Stimulated activated memory B cell treated with anti-CD40 and anti-IgM and Interleukin-4, amounts not matched to agents 10 μg/mL and 1 μg/mL and 100 μg/mL, for 72 hours (primary cell): ENCODE data around the gene KCTD1.

Experiments
- ATAC-seq: fragments of 150-1000 bp; cut with Tn5 transposase; 2 replicates; pipeline ENCODE4 v1.10.0; 2021
- H3K27ac Mint-ChIP-seq: one replicate; pipeline ENCODE4 v1.8.0; 2022; ENCODE audit warnings: mild to moderate bottlenecking, mixed read lengths
- H3K27me3 Mint-ChIP-seq: one replicate; pipeline ENCODE4 v1.8.0; 2022; ENCODE audit warnings: mixed read lengths
- H3K36me3 Mint-ChIP-seq: one replicate; pipeline ENCODE4 v1.8.0; 2022; ENCODE audit warnings: mixed read lengths
- H3K4me1 Mint-ChIP-seq: one replicate; pipeline ENCODE4 v1.8.0; 2022; ENCODE audit warnings: mixed read lengths
- H3K4me3 Mint-ChIP-seq: one replicate; pipeline ENCODE4 v1.8.0; 2022; ENCODE audit warnings: mild to moderate bottlenecking, moderate library complexity, mixed read lengths
- H3K9me3 Mint-ChIP-seq: one replicate; pipeline ENCODE4 v1.8.0; 2022; ENCODE audit warnings: mixed read lengths

The KCTD1 gene

GRCh38 chr18:26538524-26538923 is 9.8 kb downstream of the KCTD1 start:
- Mint-ChIP-seq H3K27ac (no peak overlapping the region), H3K4me1 (peaks cover 5% of the 10 kb centered on the region), H3K36me3 (no peaks in the 10 kb centered on the region), H3K27me3 (no peaks in the 10 kb centered on the region), H3K4me3 (no peak overlapping the region), H3K9me3 (no peaks in the 10 kb centered on the region)
- no peak for ATAC-seq

GRCh38 chr18:26536664-26537063 is 11.7 kb downstream of the KCTD1 start:
- no peaks in the 10 kb centered on the region for H3K4me1 Mint-ChIP-seq
- no peaks in the 10 kb centered on the region for H3K36me3 Mint-ChIP-seq
- H3K27me3 Mint-ChIP-seq, result no peaks in the 10 kb centered on the region
- H3K9me3 Mint-ChIP-seq, result no peaks in the 10 kb centered on the region
- no peak overlapping the region for H3K4me3 Mint-ChIP-seq
- ATAC-seq, result no peak
- H3K27ac Mint-ChIP-seq, result no peak overlapping the region

DNA sequence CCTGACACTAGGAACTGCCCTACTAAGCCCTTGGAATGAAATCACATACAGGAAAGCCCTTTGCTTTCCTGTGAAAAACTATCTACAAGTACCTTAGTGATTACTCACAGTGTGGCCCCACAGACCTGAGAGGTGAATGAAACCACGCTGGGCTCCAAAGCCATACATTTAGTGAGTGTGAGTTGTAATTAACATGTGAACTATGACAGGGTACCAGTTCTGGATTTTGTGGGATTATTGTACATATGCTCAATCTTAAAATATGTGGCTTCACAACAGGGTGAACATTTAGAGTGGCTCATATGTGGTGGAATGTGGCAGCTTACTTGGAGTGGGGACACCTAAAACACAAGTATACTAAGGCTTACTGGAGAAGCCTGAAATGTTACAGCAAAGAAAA is 12.3 kb downstream of the KCTD1 start:
- no peak for ATAC-seq
- no peaks in the 10 kb centered on the region for H3K27me3 Mint-ChIP-seq
- no peak overlapping the region for H3K4me3 Mint-ChIP-seq
- H3K27ac Mint-ChIP-seq, result no peak overlapping the region
- no peaks in the 10 kb centered on the region for H3K36me3 Mint-ChIP-seq
- H3K9me3 Mint-ChIP-seq, result no peaks in the 10 kb centered on the region
- H3K4me1 Mint-ChIP-seq, result no peaks in the 10 kb centered on the region

DNA sequence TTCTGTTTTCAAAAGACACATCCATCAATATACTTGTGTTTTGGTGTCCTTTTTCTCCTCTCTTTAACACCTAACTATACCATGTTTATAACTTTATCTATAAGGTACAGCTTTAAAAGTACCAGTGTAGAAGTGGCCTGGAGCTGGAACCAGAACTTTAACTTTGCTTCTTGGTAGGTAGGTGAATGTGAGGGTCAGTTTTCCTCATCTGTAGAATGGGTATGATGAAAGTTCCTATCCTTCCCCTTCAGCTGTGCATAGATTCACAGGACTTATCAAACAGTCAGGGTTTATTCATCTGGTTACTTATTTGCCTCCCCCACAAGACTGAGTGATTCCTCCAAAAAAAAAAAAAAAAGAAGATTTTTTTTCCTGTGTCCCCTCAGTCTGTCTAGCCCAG is 12.7 kb downstream of the KCTD1 start:
- Mint-ChIP-seq H3K4me3 (no peak overlapping the region), H3K9me3 (no peaks in the 10 kb centered on the region), H3K27ac (no peak overlapping the region), H3K36me3 (no peaks in the 10 kb centered on the region), H3K4me1 (no peaks in the 10 kb centered on the region), H3K27me3 (no peaks in the 10 kb centered on the region)
- no peak for ATAC-seq

DNA sequence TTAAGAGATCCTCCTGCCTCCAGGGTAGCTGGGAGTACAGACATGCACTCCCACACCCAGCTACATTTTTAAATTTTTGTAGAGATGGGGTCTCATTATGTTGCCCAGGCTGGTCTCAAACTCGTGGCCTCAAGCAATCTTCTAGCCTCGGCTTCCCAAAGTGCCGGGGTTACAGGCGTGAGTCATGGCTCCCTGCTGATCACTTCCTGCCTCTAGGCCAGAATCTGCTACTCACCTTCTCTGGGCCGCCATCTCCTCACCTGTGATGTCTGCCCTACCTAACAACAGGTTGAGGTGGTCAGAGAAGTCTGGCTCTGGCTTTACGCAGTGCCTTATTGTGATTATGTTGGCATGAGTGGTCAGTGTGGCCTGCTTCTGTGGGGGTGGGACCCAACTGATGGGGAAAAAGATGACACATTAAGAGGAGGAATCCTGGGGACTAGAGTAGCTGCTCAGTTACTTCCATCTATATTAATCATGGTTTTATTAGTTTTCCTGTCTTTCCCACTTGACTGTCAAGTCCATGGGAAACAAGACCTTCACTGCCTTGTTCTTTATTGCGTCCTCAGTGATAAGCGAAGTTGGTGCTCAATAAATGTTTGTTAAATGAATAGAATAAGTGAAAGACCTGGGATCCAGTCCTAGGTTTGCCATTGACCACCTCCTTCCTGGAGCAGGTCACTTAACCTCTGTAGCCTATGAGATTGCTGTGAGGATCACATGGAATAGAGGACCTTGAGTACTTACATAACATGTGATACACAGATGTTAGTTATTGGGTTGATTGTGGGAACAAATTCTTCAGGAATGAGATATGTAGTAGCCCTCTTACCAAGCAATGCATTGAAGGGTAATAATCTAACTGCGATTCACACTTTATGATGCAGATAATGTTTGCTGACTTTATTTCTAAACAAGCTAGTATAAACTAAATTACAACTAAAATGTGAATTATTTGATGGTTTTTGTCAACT is 15.7 kb downstream of the KCTD1 start:
- Mint-ChIP-seq H3K27me3 (no peaks in the 10 kb centered on the region), H3K4me3 (no peak overlapping the region), H3K27ac (no peak overlapping the region), H3K36me3 (no peaks in the 10 kb centered on the region), H3K4me1 (no peaks in the 10 kb centered on the region), H3K9me3 (no peaks in the 10 kb centered on the region)
- no peak for ATAC-seq

GRCh38 chr18:26531605-26532298 is 16.6 kb downstream of the KCTD1 start:
- ATAC-seq, result no peak
- Mint-ChIP-seq H3K4me3 (no peak overlapping the region), H3K4me1 (no peaks in the 10 kb centered on the region), H3K36me3 (no peaks in the 10 kb centered on the region), H3K27ac (no peak overlapping the region), H3K9me3 (no peaks in the 10 kb centered on the region), H3K27me3 (no peaks in the 10 kb centered on the region)

DNA sequence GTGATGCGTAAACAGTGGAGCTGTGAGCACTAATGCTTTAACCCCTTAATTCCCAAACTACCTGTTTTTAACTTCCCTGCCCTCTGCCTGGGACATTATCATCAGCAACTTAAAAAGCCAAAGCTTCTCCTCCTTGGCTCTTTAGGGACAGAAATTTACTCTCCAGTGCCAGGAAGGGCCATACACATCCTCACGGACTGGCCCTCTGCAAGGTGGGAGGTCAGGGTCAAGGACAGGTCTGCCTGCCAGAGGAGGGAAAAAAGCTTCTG is 21.5 kb downstream of the KCTD1 start:
- H3K4me3 Mint-ChIP-seq, result no peak overlapping the region
- H3K36me3 Mint-ChIP-seq, result no peaks in the 10 kb centered on the region
- no peaks in the 10 kb centered on the region for H3K4me1 Mint-ChIP-seq
- no peak overlapping the region for H3K27ac Mint-ChIP-seq
- no peak for ATAC-seq
- H3K27me3 Mint-ChIP-seq, result no peaks in the 10 kb centered on the region
- no peaks in the 10 kb centered on the region for H3K9me3 Mint-ChIP-seq

DNA sequence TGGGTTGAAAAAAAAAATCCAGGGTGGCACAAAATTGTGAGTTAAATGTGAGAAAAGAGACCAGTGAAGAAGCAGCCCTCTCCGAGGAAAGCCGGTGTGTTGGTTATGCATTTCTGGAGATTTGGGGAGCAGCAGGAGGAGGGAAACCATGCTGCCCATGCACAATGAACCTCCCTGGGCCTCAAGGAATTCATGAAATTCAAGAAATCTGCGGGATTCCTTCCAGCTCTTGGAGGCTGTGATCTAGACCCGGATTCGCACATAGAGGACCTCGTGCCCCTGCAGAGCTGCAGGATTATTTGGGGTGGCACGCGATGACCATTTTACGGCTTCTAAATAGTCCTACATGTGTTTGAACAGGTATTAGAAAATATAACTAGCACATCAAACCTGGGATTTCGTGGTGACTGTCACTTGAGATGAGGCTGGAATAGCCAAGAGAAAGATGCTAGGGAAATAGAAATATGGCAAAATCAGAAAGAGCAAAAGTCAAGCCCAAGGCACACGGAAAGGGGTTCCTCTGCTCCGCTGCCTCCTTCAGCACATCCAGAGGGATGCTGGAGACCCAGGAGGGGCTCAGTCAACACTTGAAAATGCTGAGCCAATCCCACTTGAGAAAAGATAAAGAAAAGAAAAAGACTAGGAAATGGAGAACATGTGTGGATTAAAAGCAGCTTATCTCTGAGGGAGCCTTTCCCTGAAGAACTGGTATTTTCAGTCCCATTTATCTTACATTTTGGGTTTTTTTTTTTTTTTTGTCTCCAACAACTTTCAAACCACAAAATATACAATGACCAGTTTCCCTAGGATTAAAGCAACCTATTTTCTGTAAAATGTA is 22.0 kb downstream of the KCTD1 start:
- Mint-ChIP-seq H3K9me3 (no peaks in the 10 kb centered on the region), H3K36me3 (no peaks in the 10 kb centered on the region), H3K27ac (no peak overlapping the region), H3K4me3 (no peak overlapping the region), H3K27me3 (no peaks in the 10 kb centered on the region), H3K4me1 (no peaks in the 10 kb centered on the region)
- ATAC-seq, result no peak

- Mint-ChIP-seq H3K27ac (no peak overlapping the region), H3K27me3 (no peaks in the 10 kb centered on the region), H3K4me3 (no peak overlapping the region), H3K36me3 (no peaks in the 10 kb centered on the region), H3K4me1 (no peaks in the 10 kb centered on the region), H3K9me3 (no peaks in the 10 kb centered on the region)
- peak; percentile 49 for ATAC-seq
These were observed 23.6 kb downstream of the KCTD1 start for GRCh38 chr18:26524504-26525351.

DNA sequence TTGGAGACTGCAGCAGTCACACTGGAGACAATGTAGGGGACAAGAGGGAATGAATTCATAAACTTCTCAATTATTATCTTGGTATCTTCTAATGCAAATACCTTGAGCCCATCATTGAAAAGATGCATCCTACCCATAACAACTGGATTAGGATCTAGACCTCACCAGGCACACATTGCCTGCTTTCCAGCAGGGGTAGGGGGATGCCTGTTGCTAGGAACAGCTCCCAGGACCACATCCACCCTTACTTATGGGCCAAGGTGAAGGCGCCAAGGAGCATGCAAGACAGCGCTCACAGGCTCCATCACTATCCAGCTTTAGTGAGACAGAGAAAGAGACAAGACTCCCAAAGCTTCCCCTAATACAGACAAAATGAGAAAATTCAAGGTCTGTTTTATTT is 24.4 kb downstream of the KCTD1 start:
- no peaks in the 10 kb centered on the region for H3K4me1 Mint-ChIP-seq
- no peaks in the 10 kb centered on the region for H3K9me3 Mint-ChIP-seq
- ATAC-seq, result no peak
- H3K4me3 Mint-ChIP-seq, result no peak overlapping the region
- no peak overlapping the region for H3K27ac Mint-ChIP-seq
- H3K27me3 Mint-ChIP-seq, result no peaks in the 10 kb centered on the region
- no peaks in the 10 kb centered on the region for H3K36me3 Mint-ChIP-seq

DNA sequence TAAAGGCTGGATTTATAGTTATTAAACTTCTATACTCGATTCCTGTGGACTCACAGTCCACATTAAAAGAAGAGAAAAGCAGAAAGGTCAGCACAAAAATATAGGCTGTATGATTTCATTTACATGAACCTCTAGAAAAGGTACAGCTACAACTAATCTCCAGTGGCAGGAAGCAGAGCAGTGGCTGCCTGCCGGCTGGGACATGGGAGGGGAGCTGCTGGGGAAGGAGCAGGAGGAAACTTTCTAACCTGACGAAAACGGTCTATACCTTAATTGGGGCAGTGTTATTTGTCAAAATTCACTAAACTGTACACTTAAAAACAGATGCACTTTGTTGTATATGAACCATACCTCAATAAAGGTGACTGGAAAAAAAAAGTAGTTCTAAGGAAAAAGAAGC is 26.7 kb downstream of the KCTD1 start:
- Mint-ChIP-seq H3K36me3 (no peaks in the 10 kb centered on the region), H3K27ac (no peak overlapping the region), H3K4me3 (no peak overlapping the region), H3K4me1 (no peaks in the 10 kb centered on the region), H3K27me3 (no peaks in the 10 kb centered on the region), H3K9me3 (no peaks in the 10 kb centered on the region)
- no peak for ATAC-seq

GRCh38 chr18:26520974-26521373 is 27.4 kb downstream of the KCTD1 start:
- H3K4me1 Mint-ChIP-seq, result no peaks in the 10 kb centered on the region
- no peak overlapping the region for H3K4me3 Mint-ChIP-seq
- peaks cover 3% of the 10 kb centered on the region for H3K36me3 Mint-ChIP-seq
- no peaks in the 10 kb centered on the region for H3K9me3 Mint-ChIP-seq
- H3K27me3 Mint-ChIP-seq, result no peaks in the 10 kb centered on the region
- no peak overlapping the region for H3K27ac Mint-ChIP-seq
- no peak for ATAC-seq

GRCh38 chr18:26519114-26519513 is 29.2 kb downstream of the KCTD1 start:
- Mint-ChIP-seq H3K27me3 (no peaks in the 10 kb centered on the region), H3K27ac (no peak overlapping the region), H3K9me3 (no peaks in the 10 kb centered on the region), H3K4me3 (no peak overlapping the region), H3K4me1 (no peaks in the 10 kb centered on the region), H3K36me3 (peaks cover 6% of the 10 kb centered on the region)
- ATAC-seq, result no peak

- no peak for ATAC-seq
- H3K27me3 Mint-ChIP-seq, result no peaks in the 10 kb centered on the region
- no peaks in the 10 kb centered on the region for H3K4me1 Mint-ChIP-seq
- no peaks in the 10 kb centered on the region for H3K9me3 Mint-ChIP-seq
- H3K4me3 Mint-ChIP-seq, result no peak overlapping the region
- no peak overlapping the region for H3K27ac Mint-ChIP-seq
- H3K36me3 Mint-ChIP-seq, result peaks cover 6% of the 10 kb centered on the region
These were observed 31.4 kb downstream of the KCTD1 start for GRCh38 chr18:26516964-26517363.
